ENCODE measurements around the gene MIOS.
A peak's percentile ranks its signal among the peaks of the same experiment; 100 is the strongest.
"Not testable (repeated sequence)": the region's sequence is repeated elsewhere in the genome, so short reads cannot be mapped to it uniquely, and the experiment has no call there.

Gene MIOS

DNA sequence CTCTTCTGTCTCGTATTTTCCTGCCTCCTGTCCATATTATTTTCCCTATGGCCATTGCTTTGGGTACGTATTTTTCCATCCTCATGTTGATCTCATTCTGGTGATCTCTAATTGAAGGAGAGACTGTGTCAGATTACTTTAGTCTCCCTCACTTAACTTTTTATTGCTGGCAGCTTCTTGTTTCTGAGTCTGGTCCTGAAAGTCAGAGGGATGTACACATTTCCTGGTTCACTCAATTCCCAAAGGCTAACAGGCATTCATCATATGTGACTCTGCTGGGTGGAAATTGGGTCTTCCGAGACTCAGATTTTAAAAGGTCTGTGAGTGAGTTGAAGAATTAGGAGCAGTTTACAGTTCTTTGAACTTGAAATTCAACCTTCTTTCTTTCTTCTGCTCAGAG is 84.8 kb downstream of the MIOS start:
- DNase-seq, result no peak

GRCh38 chr7:7652798-7653540 is 86.3 kb downstream of the MIOS start:
- DNase-seq, result no peak

GRCh38 chr7:7653593-7654187 is 87.0 kb downstream of the MIOS start:
- DNase-seq, result peak; percentile 30

DNA sequence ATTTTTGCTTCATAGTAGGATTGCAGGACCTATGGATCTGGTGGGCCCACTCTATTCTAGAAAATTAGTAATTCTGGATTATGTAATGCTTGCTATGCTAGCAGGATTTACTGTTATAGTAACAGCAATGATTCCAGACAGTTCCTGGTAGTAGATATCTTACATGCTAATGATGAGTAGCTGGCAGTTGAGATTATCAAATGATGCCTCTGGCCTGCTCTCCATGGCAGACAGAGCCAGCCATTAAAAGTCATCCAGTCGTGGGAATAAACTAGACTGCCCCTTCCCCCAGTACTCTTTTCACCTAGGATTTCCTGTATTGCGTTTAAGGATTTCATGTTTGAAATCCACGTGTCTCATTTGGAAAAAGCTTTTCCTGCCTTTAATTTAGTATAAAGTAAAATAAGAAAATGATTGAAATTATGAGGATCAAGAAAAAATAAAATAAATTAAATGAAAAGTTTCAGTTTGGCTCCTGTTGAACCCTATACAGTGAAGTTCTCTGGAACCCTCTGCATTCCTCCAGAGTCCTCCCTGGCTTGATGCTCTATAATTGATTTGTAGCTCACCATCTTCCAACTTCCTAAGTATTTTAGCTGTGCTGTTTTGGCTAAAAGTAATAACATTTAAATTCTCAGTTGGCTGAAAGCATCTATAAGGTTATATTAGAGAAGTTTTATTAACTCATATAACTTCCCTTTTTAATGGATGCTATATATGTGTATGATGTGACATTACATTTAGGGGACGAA is 88.5 kb downstream of the MIOS start:
- DNase-seq, result no peak

DNA sequence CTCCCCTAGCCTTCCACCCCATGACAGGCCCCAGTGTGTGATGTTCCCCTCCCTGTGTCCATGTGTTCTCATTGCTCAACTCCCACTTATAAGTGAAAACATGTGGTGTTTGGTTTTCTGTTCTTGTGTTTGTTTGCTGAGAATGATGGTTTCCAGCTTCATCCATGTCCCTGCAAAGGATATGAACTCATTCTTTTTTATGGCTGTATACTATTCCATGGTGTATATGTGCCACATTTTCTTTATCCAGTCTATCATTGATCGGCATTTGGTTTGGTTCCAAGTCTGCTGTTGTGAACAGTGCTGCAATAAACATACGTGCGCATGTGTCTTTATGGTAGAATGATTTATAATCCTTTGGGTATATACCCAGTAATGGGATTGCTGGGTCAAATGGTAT is 89.8 kb downstream of the MIOS start:
- DNase-seq, result not testable (repeated sequence)

Data from activated CD4-positive, alpha-beta T cell treated with anti-CD3 and anti-CD28 coated beads, Interleukin-10, Interleukin-2, amounts not matched to agents 100 ng/mL and 50 ng/mL, durations not matched to agents 16 hours and 8 hours (primary cell).